CD4-positive, alpha-beta T cell treated with Interleukin-2 at 100 ng/mL for 4 hours (primary cell): ENCODE data around the gene TXNL4B.

ENCODE experiments used
- DNase-seq: peaks from one replicate; pipeline ENCODE4 v3.0.0-alpha.2; 2020; ENCODE audit warnings: low spot score

Gene TXNL4B

DNA sequence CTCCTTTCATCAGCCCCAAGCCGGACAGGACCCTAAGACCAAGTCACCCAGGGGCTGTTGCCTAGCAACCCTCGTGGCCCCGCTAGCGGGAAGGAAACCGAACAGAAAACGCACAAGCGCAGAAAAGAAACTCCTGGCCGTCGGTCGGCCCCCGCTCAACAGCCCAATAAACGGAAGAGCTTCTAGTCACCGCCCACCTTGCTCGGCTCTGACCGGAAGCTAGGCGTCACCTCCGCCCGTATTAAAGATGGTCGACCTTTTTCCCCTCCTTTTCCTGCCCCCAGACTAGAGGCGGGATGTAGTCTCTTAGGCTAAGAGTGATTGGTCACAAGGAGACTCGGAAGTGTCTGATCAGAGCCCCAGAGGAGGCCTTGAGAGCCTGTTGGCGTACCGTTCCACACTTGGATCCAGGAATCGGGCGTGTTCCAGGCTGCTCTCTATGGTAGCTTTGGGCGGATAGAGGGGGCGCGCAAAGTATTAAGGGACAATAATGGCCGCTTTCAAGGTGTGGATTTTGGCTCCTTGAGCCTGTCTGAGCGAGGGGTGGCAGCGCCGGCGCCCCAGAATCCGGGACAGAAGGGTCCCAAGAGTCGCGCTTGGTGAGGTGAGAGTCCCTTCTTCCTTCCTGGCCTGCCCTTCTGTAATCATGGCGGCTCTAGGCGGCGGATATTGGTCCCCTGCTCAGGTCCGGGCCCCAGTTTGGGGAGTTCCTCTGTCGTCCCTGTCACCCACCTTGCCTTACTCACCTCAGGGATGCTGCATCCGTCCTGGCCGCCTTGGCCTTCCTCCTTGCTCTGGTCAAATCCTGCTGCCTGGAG is at the start of gene TXNL4B, which contains the start of gene DHX38:
Gene TXNL4B, minus strand, starts transcription at position 173 of the 818 bp plus-strand sequence. CDS start 2,871 bp downstream, outside the sequence.
Gene DHX38, plus strand, starts transcription at position 400 of the 818 bp plus-strand sequence. CDS start 2,311 bp downstream, outside the sequence.
- peak; percentile 97 for DNase-seq

DNA sequence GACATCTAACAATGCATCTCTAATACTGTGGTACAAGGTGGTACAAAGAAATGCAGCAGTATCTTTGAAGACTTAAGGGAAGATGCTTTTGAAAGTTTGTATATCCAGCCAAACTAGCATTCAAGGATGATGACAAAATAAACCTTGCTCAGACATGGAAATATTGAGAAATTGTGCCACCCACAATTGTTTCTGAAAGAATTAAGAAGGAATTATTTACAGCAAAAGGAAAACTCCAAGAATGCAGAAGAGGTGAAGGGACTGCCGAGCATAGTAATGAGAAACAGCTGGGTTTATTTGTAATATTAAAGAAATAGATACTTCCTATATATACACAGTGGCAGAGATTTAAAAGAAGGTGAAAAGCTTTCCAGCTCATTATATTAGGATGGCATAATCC is 49.1 kb upstream of the TXNL4B start:
- no peak for DNase-seq

DNA sequence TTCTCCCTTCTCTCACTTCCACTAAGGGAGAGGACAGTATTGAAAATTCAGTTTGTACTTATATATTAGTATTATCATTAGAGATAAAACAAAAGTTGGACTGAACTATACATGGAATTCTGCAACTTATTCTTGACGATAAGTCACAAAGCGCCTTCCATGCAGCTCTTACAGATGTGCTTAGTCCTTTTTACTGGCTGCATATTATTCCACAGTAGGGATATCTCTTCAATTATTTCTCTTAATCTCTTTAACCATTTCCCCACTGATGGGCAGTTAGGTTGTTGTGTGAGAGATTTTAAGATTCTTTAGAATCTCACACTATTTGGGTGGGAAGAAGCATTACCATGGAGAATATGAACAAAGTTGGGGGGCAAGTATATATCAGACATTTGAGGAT is 46.5 kb upstream of the TXNL4B start:
- no peak for DNase-seq

GRCh38 chr16:72138064-72138572 is 44.7 kb upstream of the TXNL4B start:
- no peak for DNase-seq

DNA sequence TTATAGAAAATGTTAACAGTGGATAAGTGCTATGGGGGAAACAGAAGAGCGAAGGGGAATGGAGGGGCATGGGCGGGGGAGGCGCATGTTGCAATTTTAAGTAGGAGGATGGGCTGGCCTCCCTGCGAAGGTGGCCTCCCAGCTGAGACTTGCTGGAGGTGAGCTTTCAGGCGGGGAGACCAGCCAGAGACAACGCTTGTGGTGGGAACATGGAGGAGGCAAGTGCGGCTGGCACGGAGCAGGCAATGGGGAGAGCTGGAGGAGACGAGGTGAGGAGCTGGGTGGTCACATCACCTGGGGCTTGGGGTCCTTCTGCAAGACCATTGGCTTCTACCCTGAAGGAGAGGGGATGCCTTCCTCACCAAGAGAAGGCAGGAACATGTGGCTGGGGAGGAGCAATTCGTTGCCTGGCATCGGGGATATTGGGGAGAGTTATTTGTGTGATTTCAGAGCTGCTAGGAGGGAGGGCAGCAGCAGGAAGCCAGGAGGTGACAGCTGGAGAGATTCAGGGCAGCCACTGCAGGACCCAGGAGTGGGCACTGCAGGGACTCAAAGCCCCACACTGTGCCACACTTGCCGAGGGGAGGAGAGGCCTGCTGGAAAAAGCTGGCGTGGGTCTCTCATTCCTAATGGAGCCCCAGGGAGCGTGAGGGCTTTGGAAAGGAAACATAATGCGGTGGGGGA is 44.1 kb upstream of the TXNL4B start:
- no peak for DNase-seq

- DNase-seq, result no peak
Measured at GRCh38 chr16:72134507-72134906, 41.1 kb upstream of the TXNL4B start.

DNA sequence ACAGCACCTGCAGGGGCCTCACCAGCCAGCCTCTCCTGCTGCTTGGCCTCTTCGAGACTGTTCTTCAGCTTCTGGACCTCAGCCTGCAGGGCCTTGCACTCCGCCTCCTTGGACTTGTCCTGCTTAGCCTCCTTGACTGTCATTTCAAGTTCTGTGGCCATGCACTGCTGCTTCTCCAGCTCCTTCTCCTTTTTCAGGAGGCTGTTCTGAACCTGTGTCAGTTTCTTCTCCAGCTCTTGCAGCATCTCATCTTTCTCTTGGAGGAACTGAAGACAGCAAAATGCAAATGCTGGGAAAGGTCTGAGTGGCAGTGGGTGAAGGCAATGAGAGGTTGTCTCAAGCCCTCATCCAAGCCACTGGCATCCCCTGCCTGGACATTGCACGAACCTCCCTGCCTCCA is 39.3 kb upstream of the TXNL4B start:
- DNase-seq, result no peak

GRCh38 chr16:72131036-72131435 is 37.6 kb upstream of the TXNL4B start:
- DNase-seq, result no peak

DNA sequence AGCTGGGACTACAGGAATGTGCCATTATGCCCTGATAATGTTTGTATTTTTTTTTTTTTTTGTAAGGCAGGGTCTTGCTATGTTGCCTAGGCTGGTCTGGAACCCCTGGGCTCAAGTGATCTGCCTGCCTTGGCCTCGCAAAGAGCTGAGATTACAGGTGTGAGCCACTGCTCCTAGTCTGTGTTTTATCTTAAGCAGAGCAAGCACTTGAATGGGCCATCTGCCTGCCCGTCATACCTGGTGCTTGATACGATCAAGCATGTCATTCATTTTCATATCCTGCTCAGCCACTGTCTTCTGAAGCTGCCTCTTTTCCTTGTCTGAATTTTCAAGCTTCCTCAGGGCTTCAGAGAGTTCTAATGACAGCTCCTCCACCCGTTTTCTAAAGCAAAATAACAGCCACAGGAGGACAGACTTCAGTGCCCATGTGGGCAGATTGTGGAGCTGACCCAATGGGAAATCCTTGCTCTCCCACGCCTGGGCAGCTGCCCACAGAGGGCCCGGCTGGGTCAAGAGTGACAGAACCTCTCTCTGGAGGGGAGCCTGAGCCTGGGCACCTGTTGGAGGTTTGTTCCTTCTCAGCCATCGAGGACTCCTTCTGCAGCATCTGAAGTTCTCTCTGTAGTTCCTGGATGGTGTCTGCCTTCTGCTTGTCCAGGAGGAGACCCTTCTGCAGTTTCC is 36.7 kb upstream of the TXNL4B start:
- DNase-seq, result no peak

GRCh38 chr16:72128701-72129100 is 35.3 kb upstream of the TXNL4B start:
- DNase-seq, result no peak

GRCh38 chr16:72126429-72126765 is 33.0 kb upstream of the TXNL4B start:
- no peak for DNase-seq

- no peak for DNase-seq
Measured at GRCh38 chr16:72125635-72126428, 32.4 kb upstream of the TXNL4B start.

- DNase-seq, result peak; percentile 54
Measured at GRCh38 chr16:72124761-72125634, 31.6 kb upstream of the TXNL4B start.

- no peak for DNase-seq
Measured at GRCh38 chr16:72124148-72124547, 30.7 kb upstream of the TXNL4B start.

DNA sequence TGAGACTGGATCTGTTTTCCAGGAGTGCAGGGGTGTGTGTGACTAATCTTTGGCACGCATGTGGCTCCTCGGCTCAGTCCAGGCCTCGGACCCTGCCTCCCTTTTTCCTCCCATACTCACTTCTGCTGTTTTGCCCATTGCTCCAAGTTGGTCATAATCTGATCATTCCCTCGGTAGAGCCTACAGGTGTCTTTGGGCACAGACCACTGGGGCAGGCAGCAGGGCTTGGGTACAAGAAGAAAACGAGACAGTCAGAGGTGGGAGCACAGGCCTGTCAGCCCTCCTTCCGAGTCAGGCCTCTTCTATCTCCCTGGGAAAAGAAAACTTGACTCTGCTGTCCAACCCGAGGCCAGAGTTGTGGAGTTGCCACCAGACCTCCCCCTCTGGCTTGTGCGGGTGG is 30.0 kb upstream of the TXNL4B start:
- no peak for DNase-seq

- no peak for DNase-seq
Measured at GRCh38 chr16:72122916-72123315, 29.5 kb upstream of the TXNL4B start.

DNA sequence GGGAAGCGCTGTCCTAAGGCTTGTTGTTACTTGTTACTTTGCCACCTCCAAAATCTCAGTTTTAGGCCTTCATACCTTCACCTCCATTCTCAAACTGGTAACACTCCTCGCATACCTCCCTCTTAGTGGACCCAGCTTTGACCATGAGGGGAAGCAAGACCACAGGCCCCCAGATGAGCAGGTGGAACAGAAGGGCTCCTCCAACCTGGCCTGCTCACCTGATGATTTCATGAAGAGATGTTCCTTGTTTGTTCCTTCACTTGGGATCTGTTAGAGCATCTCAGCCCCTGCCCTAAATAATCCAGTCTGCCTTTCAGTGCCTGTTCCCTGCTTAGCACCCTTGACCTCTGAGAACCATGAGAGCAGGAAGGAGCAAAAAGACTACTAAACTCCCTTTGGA is 28.9 kb upstream of the TXNL4B start:
- DNase-seq, result no peak

- DNase-seq, result no peak
Measured at GRCh38 chr16:72120026-72120425, 26.6 kb upstream of the TXNL4B start.

GRCh38 chr16:72113616-72113945 is 20.2 kb upstream of the TXNL4B start:
- DNase-seq, result no peak

- DNase-seq, result no peak
Measured at GRCh38 chr16:72112906-72113615, 19.6 kb upstream of the TXNL4B start.
